ENCODE data around the gene CCR9.

CCR9 gene

GRCh38 chr3:45887285-45887684, 942 bp downstream of the CCR9 start:
- TF ChIP-seq POLR2A (IDR thresholded peaks at IDR 0.05; ENCODE audit: low read depth, low read length), result no peak
- TF ChIP-seq PAX5 (IDR thresholded peaks at IDR 0.05; ENCODE audit: insufficient read depth, low read length, severe bottlenecking), result no peak
- TF ChIP-seq POU2F2 (IDR thresholded peaks at IDR 0.05; ENCODE audit: low read depth, low read length), result no peak
- no peak for TF ChIP-seq TAF1 (IDR thresholded peaks at IDR 0.05; ENCODE audit: low read depth, low read length)
- no peak for TF ChIP-seq POLR2AphosphoS5 (IDR thresholded peaks at IDR 0.05; ENCODE audit: low read depth, low read length)
- TF ChIP-seq SPI1 (IDR thresholded peaks at IDR 0.05; ENCODE audit: low read depth, low read length), result no peak
- no peak for DNase-seq (ENCODE audit: insufficient read length, low spot score)
- FAIRE-seq, result no peak

GRCh38 chr3:45887759-45888511, 1.6 kb downstream of the CCR9 start:
- FAIRE-seq, result no peak
- no peak for TF ChIP-seq TAF1 (IDR thresholded peaks at IDR 0.05; ENCODE audit: low read depth, low read length)
- TF ChIP-seq PAX5 (IDR thresholded peaks at IDR 0.05; ENCODE audit: insufficient read depth, low read length, severe bottlenecking), result no peak
- TF ChIP-seq POU2F2 (IDR thresholded peaks at IDR 0.05; ENCODE audit: low read depth, low read length), result no peak
- no peak for TF ChIP-seq POLR2AphosphoS5 (IDR thresholded peaks at IDR 0.05; ENCODE audit: low read depth, low read length)
- no peak for TF ChIP-seq POLR2A (IDR thresholded peaks at IDR 0.05; ENCODE audit: low read depth, low read length)
- no peak for TF ChIP-seq SPI1 (IDR thresholded peaks at IDR 0.05; ENCODE audit: low read depth, low read length)

GRCh38 chr3:45889337-45889736, 3.0 kb downstream of the CCR9 start:
- FAIRE-seq (peak; percentile 40), DNase-seq (ENCODE audit: insufficient read length, low spot score) (no peak)

More at GRCh38 chr3:45887759-45888511, 1.6 kb downstream of the CCR9 start:
- no peak for DNase-seq (ENCODE audit: insufficient read length, low spot score)

GRCh38 chr3:45890405-45890804, 4.1 kb downstream of the CCR9 start:
- no peak for DNase-seq (ENCODE audit: insufficient read length, low spot score)
- FAIRE-seq, result no peak
- TF ChIP-seq PAX5 (IDR thresholded peaks at IDR 0.05; ENCODE audit: insufficient read depth, low read length, severe bottlenecking), result no peak
- no peak for TF ChIP-seq TAF1 (IDR thresholded peaks at IDR 0.05; ENCODE audit: low read depth, low read length)
- no peak for TF ChIP-seq POU2F2 (IDR thresholded peaks at IDR 0.05; ENCODE audit: low read depth, low read length)
- no peak for TF ChIP-seq SPI1 (IDR thresholded peaks at IDR 0.05; ENCODE audit: low read depth, low read length)
- TF ChIP-seq POLR2A (IDR thresholded peaks at IDR 0.05; ENCODE audit: low read depth, low read length), result no peak
- TF ChIP-seq POLR2AphosphoS5 (IDR thresholded peaks at IDR 0.05; ENCODE audit: low read depth, low read length), result no peak

More at GRCh38 chr3:45889337-45889736, 3.0 kb downstream of the CCR9 start:
- TF ChIP-seq SPI1 (IDR thresholded peaks at IDR 0.05; ENCODE audit: low read depth, low read length), result no peak
- TF ChIP-seq POLR2AphosphoS5 (IDR thresholded peaks at IDR 0.05; ENCODE audit: low read depth, low read length), result no peak
- no peak for TF ChIP-seq POU2F2 (IDR thresholded peaks at IDR 0.05; ENCODE audit: low read depth, low read length)
- no peak for TF ChIP-seq TAF1 (IDR thresholded peaks at IDR 0.05; ENCODE audit: low read depth, low read length)
- no peak for TF ChIP-seq PAX5 (IDR thresholded peaks at IDR 0.05; ENCODE audit: insufficient read depth, low read length, severe bottlenecking)
- no peak for TF ChIP-seq POLR2A (IDR thresholded peaks at IDR 0.05; ENCODE audit: low read depth, low read length)

- no peak for DNase-seq (ENCODE audit: insufficient read length, low spot score)
- no peak for FAIRE-seq
- no peak for TF ChIP-seq POU2F2 (IDR thresholded peaks at IDR 0.05; ENCODE audit: low read depth, low read length)
- no peak for TF ChIP-seq PAX5 (IDR thresholded peaks at IDR 0.05; ENCODE audit: insufficient read depth, low read length, severe bottlenecking)
- TF ChIP-seq POLR2A (IDR thresholded peaks at IDR 0.05; ENCODE audit: low read depth, low read length), result no peak
- no peak for TF ChIP-seq SPI1 (IDR thresholded peaks at IDR 0.05; ENCODE audit: low read depth, low read length)
- no peak for TF ChIP-seq POLR2AphosphoS5 (IDR thresholded peaks at IDR 0.05; ENCODE audit: low read depth, low read length)
- TF ChIP-seq TAF1 (IDR thresholded peaks at IDR 0.05; ENCODE audit: low read depth, low read length), result no peak
Observed at GRCh38 chr3:45892161-45892560, 5.8 kb downstream of the CCR9 start.

DNA sequence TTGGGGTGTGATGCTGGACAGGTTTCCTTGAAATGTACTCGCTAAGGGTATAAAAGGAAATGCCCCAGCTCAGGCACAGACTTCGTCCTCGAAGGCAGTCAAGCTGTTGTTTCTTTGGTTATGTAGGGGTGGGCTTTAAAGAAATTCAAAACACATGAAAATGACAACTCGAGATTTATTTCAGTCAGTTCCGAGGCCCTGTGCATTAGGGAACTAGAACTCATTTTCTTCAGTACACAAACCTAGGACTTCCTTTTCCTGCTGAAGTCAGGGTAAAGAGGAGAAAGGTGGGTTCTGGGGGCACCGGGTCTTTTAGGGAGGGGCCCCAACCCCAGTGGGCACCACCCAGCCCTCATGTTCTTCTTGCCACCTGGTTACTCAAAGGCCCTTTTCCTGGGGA, 7.7 kb downstream of the CCR9 start:
- DNase-seq (ENCODE audit: insufficient read length, low spot score), result no peak
- FAIRE-seq, result no peak
- peak; percentile 40 for TF ChIP-seq SPI1 (IDR thresholded peaks at IDR 0.05; ENCODE audit: low read depth, low read length)
- no peak for TF ChIP-seq POLR2A (IDR thresholded peaks at IDR 0.05; ENCODE audit: low read depth, low read length)

- TF ChIP-seq POU2F2 (IDR thresholded peaks at IDR 0.05; ENCODE audit: low read depth, low read length) (no peak), PAX5 (IDR thresholded peaks at IDR 0.05; ENCODE audit: insufficient read depth, low read length, severe bottlenecking) (no peak)
- no peak for DNase-seq (ENCODE audit: insufficient read length, low spot score)
- FAIRE-seq, result no peak
Observed at GRCh38 chr3:45895686-45896468, 9.5 kb downstream of the CCR9 start.

- TF ChIP-seq POU2F2 (IDR thresholded peaks at IDR 0.05; ENCODE audit: low read depth, low read length) (no peak), PAX5 (IDR thresholded peaks at IDR 0.05; ENCODE audit: insufficient read depth, low read length, severe bottlenecking) (no peak), SPI1 (IDR thresholded peaks at IDR 0.05; ENCODE audit: low read depth, low read length) (no peak)
- FAIRE-seq (no peak), DNase-seq (ENCODE audit: insufficient read length, low spot score) (no peak)
Observed at GRCh38 chr3:45896956-45897355, 10.6 kb downstream of the CCR9 start.

DNA sequence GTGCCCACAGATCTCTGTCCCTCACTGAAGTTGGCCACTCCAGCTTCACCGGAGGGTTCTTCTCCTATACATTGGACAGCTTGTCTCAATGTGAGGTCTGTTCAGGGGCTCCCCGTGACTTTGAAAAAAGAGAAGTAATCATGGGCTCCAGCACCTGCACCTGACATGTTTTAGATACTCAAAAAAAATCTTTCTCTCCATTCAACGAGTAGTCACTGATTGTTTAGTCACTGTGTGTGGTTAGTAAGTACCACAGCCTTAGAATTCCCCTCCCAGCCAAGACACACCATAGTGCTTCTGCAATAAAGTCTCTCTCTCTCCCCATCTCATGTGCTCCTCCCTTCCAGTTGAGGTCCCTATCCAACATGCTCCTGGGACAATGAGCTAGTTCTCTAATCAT, 18.6 kb downstream of the CCR9 start:
- DNase-seq (ENCODE audit: insufficient read length, low spot score), result no peak
- TF ChIP-seq POU2F2 (IDR thresholded peaks at IDR 0.05; ENCODE audit: low read depth, low read length) (peak; percentile 28; the same call in 1 of the 2 replicates), SPI1 (IDR thresholded peaks at IDR 0.05; ENCODE audit: low read depth, low read length) (no peak), POLR2A (IDR thresholded peaks at IDR 0.05; ENCODE audit: low read depth, low read length) (no peak), PAX5 (IDR thresholded peaks at IDR 0.05; ENCODE audit: insufficient read depth, low read length, severe bottlenecking) (no peak), TAF1 (IDR thresholded peaks at IDR 0.05; ENCODE audit: low read depth, low read length) (no peak), POLR2AphosphoS5 (IDR thresholded peaks at IDR 0.05; ENCODE audit: low read depth, low read length) (peak; percentile 34; the same call in 1 of the 2 replicates)
- no peak for FAIRE-seq
